Gastroesophageal sphincter (tissue), 2 donors: ENCODE measurements around the gene THSD4.

Experiments
- EP300 ChIP-seq: sonication (generic); formaldehyde crosslinking; IDR thresholded peaks from one replicate; pipeline ENCODE4 v1.6.1; 2017; ENCODE audit warnings: antibody characterized with exemption, mild to moderate bottlenecking
- POLR2A ChIP-seq, 2 donors: fragments of 450-650 bp; IDR thresholded peaks; one replicate each; pipeline ENCODE4 v1.6.1; 2017; ENCODE audit warnings: antibody characterized with exemption in 2 of 2, mild to moderate bottlenecking in 2 of 2, moderate library complexity in 1 of 2

DNA sequence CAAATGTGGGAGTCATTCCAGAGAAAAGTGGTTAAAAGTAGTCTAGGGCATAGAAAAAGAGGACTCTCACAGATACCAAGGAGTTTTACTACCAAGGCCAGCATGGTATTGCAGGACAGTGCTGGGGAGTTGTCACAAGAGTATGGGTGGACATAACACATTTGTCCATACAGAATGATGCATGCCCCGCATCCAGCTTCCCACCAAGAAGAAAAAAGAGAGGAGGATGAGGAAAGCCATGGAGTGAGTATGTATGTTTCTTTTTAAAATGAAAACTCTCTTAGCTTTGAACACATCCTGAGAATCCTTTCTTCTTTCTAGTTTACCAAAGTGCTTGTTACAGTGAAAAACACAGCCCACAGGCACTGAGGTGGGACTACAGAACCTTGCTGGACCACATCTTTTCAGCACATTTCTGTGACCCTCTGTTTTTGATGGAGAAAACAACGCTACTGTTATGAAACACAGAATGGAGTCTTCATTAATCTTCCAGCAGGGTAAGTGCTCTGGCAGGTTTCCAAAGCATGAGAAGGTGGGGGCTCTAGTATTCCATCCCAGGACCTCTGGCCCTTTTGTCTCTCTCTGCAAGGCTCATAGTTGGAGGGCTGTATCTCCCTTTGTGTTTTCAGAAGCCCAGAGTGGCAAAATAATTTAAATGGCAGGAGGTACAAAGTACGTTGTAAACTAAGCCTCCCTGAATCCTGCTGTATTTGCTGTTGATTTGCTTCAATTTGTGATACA lies 707.8 kb downstream of the THSD4 start:
- TF ChIP-seq POLR2A (IDR thresholded peaks at IDR 0.05) (no peak), EP300 (no peak)
